Skin of body (tissue), 2 donors: ENCODE measurements around the gene HHIP. TPM values are rescaled to one million over a fixed set of nuclear protein-coding genes. Genes with fewer than 3 reads are reported as not detected.

Experiments
- DNase-seq: peaks from one replicate; lab custom pipeline; 2025; lab: John Stamatoyannopoulos, UW
- total RNA-seq: library from RNA; depleted of rRNA; stranded (reverse); fragments of >200 nt; gene quantifications from one replicate; pipeline ENCODE4 v1.2.3, GENCODE V29; 2014

The HHIP gene, protein sequence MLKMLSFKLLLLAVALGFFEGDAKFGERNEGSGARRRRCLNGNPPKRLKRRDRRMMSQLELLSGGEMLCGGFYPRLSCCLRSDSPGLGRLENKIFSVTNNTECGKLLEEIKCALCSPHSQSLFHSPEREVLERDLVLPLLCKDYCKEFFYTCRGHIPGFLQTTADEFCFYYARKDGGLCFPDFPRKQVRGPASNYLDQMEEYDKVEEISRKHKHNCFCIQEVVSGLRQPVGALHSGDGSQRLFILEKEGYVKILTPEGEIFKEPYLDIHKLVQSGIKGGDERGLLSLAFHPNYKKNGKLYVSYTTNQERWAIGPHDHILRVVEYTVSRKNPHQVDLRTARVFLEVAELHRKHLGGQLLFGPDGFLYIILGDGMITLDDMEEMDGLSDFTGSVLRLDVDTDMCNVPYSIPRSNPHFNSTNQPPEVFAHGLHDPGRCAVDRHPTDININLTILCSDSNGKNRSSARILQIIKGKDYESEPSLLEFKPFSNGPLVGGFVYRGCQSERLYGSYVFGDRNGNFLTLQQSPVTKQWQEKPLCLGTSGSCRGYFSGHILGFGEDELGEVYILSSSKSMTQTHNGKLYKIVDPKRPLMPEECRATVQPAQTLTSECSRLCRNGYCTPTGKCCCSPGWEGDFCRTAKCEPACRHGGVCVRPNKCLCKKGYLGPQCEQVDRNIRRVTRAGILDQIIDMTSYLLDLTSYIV
- 3.6 TPM for total RNA-seq

DNA sequence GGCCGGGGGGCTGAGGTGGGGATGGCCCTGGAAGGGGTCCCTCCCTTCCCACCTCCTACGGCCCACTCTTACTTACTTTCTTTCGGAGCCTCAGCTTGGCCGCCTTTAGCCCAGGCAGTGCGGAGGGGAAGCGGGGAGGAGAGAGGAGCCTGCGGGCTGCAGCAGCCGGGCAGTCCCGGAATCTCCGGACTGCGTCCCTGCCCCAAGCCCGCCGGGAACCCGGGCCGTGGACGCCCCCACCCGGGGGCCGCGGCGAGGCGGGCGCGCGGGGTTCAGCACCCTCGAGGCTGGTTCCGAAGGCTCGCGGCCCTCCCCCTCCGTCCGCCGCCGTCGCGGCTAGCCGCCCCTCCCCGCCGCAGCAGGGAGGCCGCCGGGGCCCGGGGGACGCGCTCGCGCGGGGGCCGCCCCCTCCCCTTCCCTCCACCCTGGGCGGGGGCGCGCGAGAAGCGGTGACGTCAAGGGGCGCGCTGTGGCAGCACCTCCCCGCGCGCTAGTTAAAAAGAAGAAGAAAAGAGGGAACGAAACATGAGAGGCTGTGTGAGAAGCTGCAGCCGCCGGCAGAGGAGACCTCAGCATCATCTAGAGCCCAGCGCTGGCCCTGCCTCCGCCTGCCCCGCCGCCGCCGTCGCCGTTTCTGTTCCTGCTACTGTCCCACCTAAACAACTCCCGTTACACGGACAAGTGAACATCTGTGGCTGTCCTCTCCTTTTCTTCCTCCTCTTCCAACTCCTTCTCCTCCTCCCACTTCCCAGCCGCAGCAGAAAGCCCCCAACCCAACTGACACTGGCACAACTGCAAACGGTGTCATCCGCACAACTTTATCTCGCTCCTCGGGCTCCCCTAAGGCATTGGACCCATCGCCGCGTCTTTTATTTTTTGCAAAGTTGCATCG, at the start of gene HHIP:
Gene HHIP, plus strand, starts transcription at position 526 of the 892 bp plus-strand sequence. CDS start 520 bp downstream, outside the sequence.
- no peak for DNase-seq

DNA sequence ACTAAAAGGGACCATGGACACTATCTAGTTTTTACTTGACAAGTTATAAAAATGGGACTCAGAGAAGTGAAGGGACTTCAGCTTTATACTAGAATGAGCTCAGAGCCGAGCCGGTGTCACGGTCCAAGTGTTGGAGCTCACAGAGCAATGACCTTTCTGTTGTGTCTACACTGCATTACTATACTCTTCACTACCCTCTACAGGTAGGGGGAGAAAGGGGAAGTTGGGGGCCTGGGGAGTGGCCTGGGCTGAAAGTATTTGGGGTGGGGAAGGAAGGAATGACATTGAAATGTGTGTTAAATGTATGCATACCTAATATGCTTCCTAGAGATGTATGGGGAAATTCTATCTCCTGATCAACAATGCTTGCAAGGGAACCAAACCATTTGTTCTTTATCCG, 48.8 kb upstream of the HHIP start:
- no peak for DNase-seq

DNA sequence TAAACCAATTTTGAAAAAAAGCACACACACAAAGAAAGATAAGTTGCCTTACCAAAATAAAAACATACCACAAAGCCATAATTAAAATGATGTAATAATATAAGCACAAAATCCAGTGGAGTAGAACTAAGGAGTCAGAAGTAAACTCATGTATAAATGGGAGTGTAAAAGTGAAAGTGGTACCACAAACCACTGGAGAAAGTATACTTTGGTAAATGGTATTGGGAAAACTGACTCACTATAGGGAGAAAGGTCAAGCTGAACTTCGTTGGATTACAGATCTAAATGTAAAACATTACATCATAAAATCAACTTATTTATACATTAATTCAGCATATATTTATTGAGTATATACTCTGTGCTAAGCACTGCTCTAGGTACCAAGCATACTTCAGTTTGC, 46.3 kb upstream of the HHIP start:
- no peak for DNase-seq

DNA sequence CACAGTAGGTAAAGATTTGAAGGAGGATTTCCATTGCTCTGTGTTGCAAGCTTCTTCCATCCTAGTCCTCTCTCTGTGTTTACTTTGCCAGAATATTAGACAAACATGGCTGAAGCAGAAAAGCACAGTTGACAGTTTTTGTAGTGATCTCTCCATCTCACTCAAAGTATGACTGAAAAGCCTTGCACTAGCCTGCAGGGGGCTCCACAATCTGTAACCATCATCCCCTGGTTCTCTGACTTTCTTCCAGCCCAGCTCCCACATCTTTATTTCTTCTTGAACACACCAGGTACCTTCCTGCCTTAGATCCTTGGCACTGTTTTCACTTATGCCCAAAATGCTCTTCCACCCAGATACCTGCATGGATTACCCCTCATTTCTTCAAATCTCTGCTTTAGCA, 34.1 kb upstream of the HHIP start:
- DNase-seq, result no peak

DNA sequence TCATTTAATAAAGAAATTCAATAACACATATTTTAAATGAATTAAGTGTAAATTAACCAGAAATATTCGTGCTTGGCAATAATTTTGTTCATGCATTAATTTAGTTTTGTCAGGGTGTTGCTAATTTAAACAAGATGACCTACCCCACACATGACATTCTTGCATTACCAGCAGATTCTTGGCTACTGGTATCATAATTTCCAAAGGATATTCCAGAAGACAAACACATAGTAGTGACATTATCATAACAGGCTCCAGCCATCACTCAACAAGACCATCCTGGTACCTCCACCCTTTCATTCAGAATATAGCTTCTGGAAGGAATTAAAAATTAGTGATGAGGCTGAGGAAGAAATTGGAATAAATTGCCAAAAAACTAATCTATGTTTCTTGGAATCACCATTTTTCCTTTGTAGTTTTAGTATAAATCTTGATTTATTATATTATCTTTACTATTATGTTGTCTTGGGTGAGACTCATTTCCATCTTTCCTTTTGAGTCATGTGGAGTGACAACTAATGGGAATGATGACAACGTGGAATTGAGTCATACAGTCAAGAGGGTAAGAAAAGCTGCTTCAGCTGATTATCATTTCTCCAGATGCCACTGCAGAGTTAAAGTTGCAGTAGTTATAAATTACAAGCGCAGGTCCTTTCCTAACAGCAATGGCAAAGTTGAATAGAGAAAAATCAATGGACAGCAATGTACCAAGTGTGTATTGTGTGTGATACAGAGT, 30.9 kb upstream of the HHIP start:
- DNase-seq, result peak; percentile 65

DNA sequence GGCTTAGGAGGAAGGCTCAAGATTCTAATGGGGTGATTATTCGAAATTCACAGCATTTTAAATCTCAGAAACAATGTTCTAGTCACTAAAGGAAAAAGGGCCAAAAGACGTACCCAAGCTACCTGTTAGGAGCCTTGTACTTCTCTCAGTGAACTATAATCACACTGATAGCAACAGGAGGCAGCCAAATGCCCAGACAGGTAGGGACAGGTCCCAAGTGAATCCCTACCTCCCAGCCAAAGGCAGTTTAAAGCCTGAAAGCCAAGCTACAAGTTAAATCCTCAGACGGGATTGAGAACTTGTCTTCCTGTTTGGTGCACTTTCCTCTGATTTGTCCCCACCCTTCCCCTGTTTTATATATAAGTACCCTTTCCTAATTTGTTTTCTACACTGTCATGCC, 24.3 kb upstream of the HHIP start:
- DNase-seq, result no peak

DNA sequence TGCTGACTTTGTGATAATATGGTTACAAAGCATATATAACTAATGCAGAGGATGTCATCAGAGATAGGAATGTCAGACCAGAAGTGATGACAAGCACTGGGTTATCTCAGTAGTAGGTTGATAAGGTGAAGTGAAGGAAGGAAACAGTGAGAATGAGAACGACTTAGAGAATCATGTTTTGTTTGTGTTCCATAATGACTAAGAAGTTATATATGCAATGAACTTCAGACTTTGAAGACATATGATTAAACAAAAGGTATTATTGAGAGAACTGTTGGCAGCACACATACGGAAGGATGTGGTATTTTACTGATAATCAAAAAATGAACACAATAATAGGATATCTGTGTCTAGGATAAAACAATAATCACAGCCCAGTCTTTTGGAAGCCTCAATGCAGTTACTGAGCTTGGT, 18.3 kb upstream of the HHIP start:
- DNase-seq, result no peak

DNA sequence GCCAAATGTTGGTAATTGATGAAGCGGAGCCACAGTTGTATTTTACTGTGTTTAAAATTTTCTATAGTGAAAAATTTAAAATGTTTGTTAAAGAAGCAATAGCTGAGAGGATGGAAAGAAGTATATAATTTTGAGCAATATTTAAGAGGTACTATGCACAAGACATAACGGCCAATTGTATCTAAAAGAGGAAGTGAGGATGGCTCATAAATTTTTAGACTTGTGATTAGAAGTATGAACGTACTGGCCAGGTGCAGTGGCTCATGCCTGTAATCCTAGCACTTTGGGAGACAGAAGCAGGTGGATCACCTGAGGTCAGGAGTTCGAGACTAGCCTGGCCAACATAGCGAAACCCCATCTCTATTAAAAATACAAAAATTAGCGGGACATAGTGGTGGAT, 12.7 kb upstream of the HHIP start:
- no peak for DNase-seq

DNA sequence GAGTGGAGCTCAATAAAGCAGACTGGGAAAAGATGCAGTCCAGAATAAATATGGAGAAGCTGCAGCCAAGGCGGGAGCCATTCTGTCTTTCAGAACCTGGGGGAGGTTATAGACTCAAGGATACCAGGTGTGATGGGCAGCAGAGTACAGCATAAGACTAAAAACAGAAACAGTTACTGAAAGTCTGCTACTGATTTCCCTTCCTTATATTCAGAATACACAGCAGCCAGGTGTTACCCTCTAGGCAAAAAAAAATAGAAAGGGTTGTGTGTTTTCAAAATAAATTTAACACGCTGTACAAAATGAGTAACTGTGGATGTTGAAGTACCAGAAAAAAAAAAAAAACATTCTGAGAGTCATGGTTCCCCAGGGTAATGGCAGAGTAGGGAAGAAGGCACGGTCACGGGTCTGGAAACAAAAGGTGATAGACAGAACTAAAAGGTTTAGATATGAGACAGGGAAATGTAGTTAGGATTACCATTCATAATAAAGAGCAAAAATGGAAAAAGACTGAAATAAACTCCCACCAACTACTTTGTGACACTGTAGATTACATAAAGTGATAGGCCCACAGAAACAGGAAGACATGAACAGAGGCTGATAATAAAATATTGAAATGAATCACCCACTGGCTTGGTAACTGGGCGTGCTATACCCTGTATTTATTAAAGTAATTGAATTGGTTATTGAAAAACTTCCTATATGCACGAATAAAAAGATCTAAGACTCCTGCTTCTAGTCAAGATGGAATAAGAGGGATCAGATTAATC, 10.8 kb upstream of the HHIP start:
- DNase-seq, result no peak

DNA sequence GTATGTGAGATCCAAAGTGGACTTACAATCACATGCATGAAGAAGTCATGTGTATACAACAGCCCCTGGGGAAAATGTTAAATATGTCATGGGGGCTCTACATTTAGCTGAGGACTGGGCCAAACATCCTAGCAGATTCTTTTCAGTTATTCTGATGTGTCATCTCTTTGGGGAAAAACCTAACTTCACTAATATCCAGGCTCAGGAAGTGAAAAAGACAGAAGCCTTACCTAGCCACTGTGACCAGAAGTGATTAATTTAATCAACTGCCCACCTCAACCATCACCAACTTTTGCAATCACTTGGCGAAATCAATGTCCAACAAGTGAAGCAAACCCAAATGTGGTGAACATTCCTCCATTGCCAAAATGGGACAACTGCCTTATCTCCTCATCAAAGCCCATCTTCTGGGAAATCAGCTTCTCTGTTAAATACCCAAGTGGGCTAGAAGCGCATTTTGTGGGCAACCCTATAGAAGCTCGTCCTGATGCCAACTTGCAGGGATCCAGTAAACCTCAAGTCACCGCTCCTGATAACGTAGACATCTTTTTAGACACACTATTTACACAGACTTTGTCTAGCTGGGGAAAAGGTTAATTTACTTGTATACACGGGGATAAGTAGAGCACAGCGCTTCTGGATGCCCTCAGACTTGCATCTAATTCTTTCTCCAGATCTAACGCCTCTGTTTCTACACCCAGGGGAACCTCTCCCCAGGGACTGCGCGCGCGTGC, 1.4 kb upstream of the HHIP start:
- no peak for DNase-seq

DNA sequence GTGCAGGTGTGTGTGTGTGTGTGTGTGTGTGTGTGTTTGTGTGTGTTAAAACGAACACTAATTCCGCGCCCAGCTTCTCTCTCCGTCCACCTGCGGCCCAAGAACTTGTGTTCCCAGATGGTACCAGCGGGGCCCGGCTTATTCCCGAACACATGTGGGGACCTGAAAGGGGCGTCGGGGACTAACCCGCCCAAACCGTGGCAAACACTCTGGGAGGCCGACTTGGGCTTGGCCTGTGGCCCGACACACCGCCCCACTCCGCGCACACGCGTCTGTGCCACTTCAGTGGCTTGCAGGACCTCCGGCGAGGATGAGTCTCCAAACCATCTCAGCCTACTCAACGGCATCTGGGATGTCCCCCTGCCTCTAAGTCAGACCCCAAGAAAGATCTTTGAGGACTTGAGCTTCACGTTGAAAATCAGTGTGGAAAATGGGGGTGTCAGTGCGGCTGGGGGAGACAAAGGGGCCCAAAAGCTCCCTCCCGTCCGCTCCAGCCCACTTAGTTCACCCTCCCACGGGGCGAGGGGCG, 790 bp upstream of the HHIP start:
- no peak for DNase-seq

DNA sequence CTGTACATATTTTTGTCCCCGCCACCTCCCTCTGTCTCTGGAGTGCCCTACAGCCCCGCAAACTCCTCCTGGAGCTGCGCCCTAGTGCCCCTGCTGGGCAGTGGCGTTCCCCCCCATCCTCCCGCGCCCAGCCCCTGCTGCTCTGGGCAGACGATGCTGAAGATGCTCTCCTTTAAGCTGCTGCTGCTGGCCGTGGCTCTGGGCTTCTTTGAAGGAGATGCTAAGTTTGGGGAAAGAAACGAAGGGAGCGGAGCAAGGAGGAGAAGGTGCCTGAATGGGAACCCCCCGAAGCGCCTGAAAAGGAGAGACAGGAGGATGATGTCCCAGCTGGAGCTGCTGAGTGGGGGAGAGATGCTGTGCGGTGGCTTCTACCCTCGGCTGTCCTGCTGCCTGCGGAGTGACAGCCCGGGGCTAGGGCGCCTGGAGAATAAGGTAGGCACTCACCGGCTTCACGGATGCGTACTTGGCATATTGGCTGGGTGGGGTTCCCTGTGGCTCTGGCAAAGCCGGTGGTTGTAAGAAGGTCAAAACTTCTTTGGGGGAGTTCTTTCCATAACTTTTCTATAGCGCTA, 653 bp downstream of the HHIP start:
- DNase-seq, result no peak

DNA sequence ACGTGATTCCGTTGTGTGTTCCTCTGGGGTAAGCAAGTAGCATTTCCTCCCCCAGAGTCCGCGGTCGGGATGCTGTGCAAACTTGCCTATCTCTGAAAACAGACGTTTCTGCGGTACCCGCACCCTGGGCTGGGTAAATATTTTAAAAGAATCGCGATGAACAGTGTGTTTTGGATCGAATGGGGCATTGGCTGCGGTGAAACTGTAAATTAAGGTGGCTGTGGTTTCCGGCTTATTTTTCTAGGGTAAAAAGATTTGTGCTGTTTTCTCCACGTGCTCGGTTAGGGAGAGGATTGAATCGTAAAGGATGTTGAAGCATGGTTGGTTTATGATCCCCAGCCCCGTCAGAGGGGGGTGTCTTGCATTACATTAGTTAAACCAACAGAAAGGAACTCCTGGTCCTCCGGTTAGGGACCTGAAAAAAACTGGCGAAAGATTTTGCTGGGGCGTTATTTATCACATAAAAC, 1.2 kb downstream of the HHIP start:
- no peak for DNase-seq

DNA sequence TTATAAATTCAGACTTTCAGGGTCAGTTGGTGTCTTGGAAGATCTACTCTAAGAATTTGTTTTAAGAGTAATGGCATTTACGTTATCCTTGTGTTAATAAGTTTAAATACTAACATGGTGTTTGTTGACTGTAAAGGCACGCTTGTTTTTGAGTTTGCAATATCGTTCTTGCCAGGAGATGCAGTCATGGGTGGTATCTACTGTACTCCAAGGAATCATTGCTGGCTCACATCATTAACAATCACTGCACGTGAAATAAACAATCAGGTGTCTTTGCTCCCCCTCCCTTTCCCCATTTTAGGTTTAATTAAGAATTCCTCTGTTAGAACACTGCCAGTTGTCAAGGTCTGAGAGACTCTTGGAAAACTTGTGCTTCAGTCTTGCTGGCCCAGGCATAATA, 1.6 kb downstream of the HHIP start:
- DNase-seq, result no peak

DNA sequence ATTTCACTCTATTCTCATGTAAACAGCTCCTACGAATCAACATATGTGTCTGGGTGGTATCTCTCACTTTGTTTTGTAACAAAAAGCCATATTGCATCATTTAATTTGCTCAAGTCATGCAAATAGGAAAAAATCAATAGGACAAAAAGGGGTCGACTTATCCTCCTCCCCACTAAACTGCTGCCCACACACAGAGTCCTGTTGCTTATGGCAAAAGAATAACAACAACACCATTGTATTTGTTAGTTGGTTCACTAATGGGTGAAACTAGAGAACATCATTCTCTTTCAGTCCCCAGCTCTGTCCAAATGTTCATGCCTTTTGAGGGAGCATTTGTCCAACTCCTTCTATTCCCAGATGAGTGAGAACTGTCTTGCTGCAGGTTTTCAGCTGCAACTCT, 2.1 kb downstream of the HHIP start:
- no peak for DNase-seq

DNA sequence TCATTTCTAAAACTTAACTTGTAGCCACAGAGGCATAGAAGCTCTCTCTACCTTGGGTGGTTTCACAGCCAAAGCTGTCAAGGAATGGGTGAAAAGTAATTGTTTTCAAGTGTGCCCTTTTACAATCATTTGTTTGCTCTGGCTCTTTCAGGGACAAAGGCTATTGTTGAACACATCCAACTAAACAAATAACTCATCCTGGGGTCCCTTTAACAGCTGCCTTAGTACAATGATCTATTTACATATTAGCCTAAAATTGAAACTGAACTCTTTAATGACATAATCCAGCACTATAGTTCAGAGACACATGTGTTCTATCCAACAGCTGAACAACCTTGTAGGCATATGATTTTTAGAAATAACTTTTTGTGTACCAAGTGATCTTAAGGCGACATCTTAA, 3.7 kb downstream of the HHIP start:
- DNase-seq, result no peak

DNA sequence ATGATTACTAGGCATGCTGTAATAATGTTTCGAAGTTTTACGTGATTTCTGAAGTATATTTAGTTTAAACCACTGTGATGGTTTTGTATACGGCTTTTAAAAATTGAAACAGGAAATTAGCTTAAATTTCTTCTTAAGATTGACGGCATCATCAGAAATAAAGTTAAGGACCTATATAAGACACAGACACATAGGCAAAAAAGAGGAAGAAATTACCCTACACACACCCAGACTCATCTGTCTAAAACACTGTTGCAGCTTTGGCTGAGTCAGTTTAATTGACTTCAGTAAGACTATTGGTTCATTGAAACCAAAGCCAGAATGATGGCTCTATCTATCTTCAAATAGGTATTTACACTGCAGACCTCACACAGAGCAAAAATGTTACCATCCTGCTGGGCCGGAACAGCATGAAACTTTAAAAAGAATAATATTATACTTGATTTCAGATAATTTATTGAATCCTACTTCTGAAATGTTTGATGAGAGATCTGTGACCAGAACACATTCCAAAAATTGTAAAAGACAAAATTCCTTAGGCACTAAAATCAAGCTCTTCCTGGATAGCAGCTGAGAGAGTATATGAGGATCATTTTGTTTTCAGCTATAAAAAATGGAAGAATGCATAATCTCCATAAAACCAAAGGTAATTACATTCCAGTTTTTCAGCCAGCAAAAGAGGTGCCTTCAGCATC, 4.5 kb downstream of the HHIP start:
- no peak for DNase-seq

DNA sequence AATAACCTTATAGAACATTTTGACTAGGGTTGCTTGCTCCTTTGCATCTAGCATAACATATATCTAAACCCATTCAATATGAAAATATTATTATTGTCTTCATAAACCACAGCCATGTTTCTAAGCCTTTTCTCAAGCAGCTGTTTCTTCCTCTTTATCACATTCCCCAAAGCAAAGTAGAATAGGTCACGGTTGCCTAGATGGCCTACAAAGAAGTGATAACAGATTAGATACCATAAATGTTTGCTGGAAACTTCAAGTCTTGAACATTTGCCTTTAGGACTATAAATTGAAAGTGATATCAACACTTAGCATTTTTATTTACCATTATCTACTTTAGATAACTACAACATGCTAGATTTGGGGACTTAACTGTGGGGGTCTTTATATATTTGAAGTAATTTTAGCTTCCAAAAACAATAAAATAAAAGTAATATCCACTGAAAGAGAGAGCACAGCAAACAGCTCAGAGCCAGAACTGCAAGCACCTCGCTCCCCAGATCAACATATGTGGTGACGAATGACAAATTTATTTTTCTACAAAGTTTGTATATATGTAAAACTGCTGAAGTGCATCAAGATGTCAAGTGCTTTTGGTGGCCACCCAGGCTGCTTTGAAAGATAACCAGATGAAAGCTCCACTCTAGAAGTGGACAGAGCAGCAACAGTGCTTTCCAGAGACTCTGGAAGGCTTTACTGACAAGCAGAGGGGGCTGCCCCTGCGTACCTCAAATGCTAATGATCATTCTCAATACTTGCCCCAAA, 8.0 kb downstream of the HHIP start:
- no peak for DNase-seq
